ENCODE results near the gene CDH13. TPM values are rescaled to one million over a fixed set of nuclear protein-coding genes. Genes with fewer than 3 reads are reported as not detected.

The CDH13 gene
- total and polyA plus RNA-seq, 2 experiments from 2014 or later: 1.6 to 4.4 TPM

- no peak for TF ChIP-seq CTCF (conservative IDR thresholded peaks at IDR 0.05; ENCODE audit: low read depth in 2 of 2)
Observed at GRCh38 chr16:83552228-83552627, 925.5 kb downstream of the CDH13 start.

GRCh38 chr16:83552930-83553329 lies 926.2 kb downstream of the CDH13 start:
- peaks cover 2% of the 10 kb centered on the region for H3K27me3 Mint-ChIP-seq (ENCODE audit: insufficient read depth, low read depth, poor library complexity)
- H3K36me3 Mint-ChIP-seq (ENCODE audit: low read depth): no peaks in the 10 kb centered on the region
- H4K20me1 ChIP-seq (replicated peaks; ENCODE audit: insufficient read depth): no peaks in the 10 kb centered on the region
- TF ChIP-seq STAT1 (IDR thresholded peaks at IDR 0.05; ENCODE audit: unreplicated experiment) (no peak), ZNF331 (CRISPR knock-in tag; IDR thresholded peaks at IDR 0.05; ENCODE audit: low read depth) (no peak), POLR2AphosphoS5 (IDR thresholded peaks at IDR 0.05; ENCODE audit: low read depth) (no peak), REST (IDR thresholded peaks at IDR 0.05; ENCODE audit: unreplicated experiment) (no peak), EZH2phosphoT487 (IDR thresholded peaks at IDR 0.05; ENCODE audit: unreplicated experiment) (no peak), EZH2 (IDR thresholded peaks at IDR 0.05; ENCODE audit: low read depth, unreplicated experiment) (no peak)
- no peak overlapping the region for H3K27ac ChIP-seq (ENCODE audit: low read depth)
- no peaks in the 10 kb centered on the region for H3K9me3 Mint-ChIP-seq
- H3K4me3 Mint-ChIP-seq: no peak overlapping the region
- no peak overlapping the region for H3K4me2 ChIP-seq
- H3K79me2 ChIP-seq (replicated peaks; ENCODE audit: insufficient read depth): no peaks in the 10 kb centered on the region
- H3K4me1 ChIP-seq (ENCODE audit: insufficient read depth): no peaks in the 10 kb centered on the region; the same call in 1 of the 2 replicates
- 0 out of 2 replicates have a peak, but pooled peaks cover 8% of the 10 kb centered on the region for H3K9me2 ChIP-seq (ENCODE audit: insufficient read depth)
- DNase-seq (ENCODE audit: low spot score) (no peak), ATAC-seq (no peak)
- H3K27me3 ChIP-seq (ENCODE audit: insufficient read depth): no peaks in the 10 kb centered on the region
- no peaks in the 10 kb centered on the region for H3K36me3 ChIP-seq (ENCODE audit: insufficient read depth)
- H3K27ac Mint-ChIP-seq: no peak overlapping the region
- H2AFZ ChIP-seq: no peak overlapping the region
- H3K4me1 Mint-ChIP-seq: peaks cover 14% of the 10 kb centered on the region
- H3F3A ChIP-seq (replicated peaks; ENCODE audit: low read depth): no peaks in the 10 kb centered on the region
- no peak overlapping the region for H3K4me3 ChIP-seq

More at GRCh38 chr16:83552228-83552627, 925.5 kb downstream of the CDH13 start:
- Mint-ChIP-seq H3K4me3 (no peak overlapping the region), H3K4me1 (peaks cover 14% of the 10 kb centered on the region), H3K9me3 (no peaks in the 10 kb centered on the region), H3K36me3 (ENCODE audit: low read depth) (no peaks in the 10 kb centered on the region), H3K27me3 (ENCODE audit: insufficient read depth, low read depth, poor library complexity) (peaks cover 4% of the 10 kb centered on the region), H3K27ac (no peak overlapping the region)
- Histone ChIP-seq H3K4me3 (no peak overlapping the region), H3K9me2 (ENCODE audit: insufficient read depth) (peaks cover 11% of the 10 kb centered on the region; the same call in 1 of the 2 replicates), H3F3A (replicated peaks; ENCODE audit: low read depth) (no peaks in the 10 kb centered on the region), H4K20me1 (replicated peaks; ENCODE audit: insufficient read depth) (no peaks in the 10 kb centered on the region), H3K4me2 (no peak overlapping the region), H3K27me3 (ENCODE audit: insufficient read depth) (no peaks in the 10 kb centered on the region), H3K79me2 (replicated peaks; ENCODE audit: insufficient read depth) (no peaks in the 10 kb centered on the region), H3K4me1 (ENCODE audit: insufficient read depth) (no peaks in the 10 kb centered on the region; the same call in 1 of the 2 replicates), H2AFZ (no peak overlapping the region), H3K36me3 (ENCODE audit: insufficient read depth) (no peaks in the 10 kb centered on the region), H3K27ac (ENCODE audit: low read depth) (no peak overlapping the region)
- no peak for DNase-seq (ENCODE audit: low spot score)
- no peak for ATAC-seq

Data from GM23338 (cell line).